ENCODE results near the gene SLCO4A1.

SLCO4A1 gene

DNA sequence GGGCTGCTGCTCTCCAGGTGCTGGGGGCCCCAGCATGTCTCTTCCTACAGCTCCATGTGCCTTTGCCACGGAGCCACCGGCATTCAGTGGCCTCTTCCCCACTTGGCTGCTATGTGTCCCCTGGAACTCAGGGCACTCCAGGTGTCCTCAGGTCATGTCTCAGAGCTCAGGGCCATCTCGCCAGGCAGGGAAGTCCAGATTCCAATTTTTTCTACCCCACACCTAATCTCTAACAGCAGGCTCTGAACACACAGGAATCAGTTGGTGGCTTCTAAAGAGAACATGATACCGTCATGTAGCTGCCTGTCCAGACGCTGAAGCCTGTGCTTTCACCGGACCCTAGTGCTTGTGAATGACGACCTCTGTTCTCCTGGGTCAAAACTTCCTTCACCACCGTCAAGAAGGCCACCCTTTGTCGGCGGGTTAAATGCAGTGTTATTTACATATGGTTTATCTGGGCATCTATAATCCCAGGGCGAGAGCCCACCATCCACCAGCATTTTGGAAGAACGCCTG, 4.2 kb upstream of the SLCO4A1 start:
- no peak for DNase-seq

DNA sequence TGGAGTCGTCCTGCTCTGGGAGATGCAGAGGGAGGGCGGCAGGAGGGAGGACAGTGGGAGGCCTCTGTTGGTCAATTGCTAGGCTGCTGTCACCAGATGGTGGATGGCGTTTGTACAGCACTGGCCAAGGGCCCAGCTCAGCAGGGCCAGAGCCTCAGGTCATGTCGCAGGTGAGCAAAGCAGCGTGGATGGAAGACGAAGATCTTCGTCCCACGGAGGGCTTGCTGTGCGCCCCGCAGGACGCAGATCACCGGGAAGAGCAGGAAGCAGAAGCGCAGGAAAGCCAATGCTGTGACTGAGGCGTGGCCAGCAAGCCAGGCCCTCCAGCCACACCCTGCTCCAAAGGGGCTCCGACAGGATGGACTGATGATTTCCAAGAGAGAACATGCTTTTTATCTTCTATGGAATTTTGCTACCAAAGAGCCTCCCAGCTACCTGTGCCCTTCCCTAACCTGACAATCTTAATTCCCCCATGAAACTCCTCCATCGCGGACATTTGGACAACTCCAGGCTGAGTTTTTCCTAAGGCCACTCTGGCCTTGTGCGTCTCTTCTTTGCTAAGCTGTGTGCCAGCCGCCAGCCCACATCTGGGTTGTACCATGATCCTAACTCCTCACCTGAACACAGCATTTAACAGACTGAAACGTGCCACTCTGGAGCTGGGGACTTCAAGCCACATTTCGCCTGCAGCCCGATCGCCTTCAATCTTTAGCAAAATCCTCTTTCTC, 3.5 kb upstream of the SLCO4A1 start:
- DNase-seq = no peak

DNA sequence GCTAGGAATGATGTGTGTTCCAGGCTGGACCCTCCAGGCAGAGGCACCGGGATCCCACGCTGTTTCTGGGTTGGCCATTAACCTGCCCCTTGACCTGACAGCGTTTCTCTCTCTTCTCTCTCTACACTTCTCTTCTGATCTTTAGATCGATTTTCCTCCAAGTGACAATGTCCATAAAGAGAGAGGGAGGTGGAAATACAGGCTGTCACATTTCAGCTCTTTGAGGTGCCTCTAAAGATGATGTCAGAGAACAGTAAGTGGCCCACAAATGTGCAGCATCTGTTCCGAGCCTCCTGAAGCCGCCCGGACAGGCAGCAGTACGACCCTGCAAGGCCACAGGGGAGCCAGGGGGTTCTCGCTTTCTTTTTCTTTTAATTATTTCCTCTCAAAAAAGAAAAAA, 2.5 kb upstream of the SLCO4A1 start:
- DNase-seq = no peak

DNA sequence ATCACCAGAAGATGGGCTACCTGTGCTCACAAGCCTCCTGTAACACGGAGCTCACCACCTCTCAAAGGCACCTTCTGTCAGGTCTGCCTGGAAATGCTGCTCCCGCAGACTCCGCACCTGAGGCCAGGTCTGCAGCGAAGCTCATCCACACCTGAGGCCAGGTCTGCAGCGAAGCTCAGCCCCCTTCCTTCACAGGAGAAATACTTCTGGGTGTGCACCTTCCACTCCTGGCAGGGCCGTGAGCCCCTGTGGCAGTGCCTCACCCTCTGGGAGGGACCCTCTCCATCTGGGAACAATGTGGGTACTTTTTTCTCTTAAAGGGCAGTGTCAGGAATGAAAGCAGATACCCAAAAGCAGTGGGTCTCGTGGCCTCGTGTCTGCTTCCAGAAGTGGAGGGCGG, 1.4 kb upstream of the SLCO4A1 start:
- DNase-seq = no peak

DNA sequence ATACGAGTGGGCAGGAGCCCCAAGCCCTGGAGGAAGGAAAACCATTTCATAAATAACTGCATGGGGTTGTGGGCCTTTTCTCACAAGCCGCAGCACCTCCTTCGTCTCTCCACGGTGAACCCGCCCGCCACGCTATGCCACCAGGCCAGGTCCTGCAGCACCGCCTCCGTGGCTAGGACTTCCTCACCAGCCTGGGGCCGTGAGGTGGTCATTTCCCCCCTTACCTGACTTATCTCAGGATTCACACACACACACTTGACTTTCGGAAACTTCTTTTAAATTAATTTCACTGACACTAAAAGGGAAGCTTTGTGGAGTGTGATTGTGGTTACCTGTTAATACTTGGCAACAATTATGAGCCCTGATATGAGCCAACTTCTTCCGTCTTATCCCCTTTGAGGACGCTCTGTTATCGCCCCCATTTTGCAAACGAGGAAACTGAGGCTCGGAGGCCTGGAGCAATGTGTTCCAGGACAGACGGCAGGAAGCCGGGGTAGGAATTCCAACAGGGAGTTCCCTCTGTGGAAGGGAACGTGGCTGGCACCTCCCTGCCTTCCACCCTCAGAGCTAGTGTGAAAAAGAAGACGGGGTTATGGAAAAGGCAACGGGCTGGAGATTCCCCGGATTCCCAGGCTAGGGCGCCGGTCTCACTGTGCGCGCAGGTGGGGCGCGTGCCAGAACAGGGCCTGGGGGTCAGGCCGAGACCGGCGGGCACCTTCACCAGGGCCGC, 817 bp upstream of the SLCO4A1 start:
- DNase-seq = peak; percentile 28

DNA sequence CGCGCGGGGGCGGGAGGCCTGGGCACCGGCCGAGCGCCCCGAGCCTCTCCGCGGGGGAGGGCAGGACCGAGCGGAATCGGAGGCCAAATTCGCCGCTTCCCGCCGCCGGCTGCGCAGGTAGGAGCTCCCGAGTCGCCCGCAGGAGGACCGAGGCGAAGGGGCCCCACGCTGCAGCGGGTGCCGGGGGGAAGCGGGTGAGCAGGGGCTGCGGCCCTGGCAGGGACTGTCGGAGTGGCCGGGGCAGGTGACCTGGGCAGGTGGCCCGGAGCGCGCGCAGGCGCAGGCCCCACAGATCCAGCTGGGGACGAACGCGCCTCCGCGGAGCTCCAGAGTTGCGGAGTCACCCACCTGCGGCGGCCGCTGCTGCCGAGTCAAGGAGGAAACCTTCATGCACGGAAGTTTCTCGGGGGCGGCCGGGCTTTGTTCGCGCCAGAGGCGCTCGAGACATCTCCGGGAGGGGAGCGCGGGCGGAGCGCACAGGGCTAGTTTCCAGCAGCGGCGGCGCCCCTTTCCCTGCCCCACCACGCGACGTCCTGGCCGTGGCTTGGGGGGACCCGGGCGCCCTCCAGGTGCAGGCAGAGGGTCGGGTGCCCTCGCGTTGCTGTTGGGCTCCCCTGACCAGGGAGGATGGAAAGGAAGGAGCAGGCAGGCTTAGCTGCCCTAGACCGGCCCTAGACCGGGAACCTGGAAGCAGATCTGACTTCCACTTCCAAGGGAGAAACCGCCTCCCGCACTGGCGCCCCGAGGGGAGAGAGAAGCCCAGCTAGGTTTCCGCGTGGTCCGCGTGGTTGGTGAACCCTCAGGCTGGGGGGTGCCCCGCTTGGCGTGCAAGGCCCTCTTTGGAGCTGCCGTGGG, 590 bp downstream of the SLCO4A1 start:
- DNase-seq = peak; percentile 74

DNA sequence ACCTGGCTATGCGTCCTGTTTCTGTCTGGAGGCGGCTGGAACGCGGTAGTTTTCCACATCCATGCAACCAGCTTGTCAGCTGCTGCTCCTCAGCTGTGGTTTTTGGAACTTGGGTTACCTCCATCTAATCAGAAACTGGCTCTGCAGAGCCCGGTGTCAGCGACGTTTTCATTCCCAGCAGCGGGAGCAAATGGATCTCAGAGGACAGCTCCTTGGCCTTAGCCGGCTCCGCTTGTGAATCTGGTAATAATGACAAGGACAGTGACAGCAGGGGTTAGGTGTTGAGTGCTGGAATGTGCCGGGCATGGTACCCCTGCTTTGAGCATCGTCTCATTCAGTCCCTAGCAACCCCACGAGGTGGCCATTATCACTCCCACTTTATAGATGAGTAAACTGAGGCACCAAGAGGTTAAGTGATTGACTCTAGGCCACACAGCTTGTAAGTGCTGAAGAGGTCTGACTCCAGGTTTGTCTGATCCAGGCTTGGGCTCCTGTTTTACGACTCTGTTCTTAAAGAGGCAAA, 1.3 kb downstream of the SLCO4A1 start:
- no peak for DNase-seq

DNA sequence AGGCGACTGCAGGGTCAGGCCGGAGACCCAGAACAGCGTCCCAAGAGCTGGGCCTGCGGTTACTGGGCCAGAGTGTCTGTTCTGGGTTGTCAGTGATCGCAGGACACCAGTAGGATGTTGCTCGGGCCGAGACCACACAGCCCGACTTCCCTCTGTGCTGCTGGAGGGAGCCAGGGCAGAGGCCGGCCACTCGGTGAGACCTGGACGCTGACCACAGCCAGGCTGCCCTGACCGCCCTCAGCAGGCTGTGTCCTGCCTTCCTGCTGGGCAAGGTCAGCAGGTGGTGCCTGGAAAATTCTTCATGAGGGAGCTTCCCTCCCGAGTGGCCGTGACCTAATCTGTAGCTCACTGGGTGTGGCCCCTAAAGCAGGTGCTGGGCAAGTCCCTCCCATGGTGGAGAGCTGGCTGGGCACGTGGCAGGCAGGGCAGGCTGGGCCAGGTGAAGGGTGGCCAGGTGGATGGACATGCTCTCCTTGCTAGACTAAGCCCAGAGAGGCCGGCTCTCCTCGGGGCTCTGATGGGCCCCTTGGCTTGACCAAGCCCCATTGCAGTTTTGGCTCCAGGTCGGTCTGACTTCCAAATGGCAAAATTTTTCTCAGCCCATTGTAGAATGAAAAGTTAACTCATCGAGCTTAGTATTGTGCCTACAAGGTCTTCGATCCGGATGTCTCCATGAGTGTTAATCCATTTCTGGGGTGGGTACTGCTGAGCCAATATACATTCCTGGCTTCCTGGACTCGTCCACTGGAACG, 1.9 kb downstream of the SLCO4A1 start:
- DNase-seq = no peak

DNA sequence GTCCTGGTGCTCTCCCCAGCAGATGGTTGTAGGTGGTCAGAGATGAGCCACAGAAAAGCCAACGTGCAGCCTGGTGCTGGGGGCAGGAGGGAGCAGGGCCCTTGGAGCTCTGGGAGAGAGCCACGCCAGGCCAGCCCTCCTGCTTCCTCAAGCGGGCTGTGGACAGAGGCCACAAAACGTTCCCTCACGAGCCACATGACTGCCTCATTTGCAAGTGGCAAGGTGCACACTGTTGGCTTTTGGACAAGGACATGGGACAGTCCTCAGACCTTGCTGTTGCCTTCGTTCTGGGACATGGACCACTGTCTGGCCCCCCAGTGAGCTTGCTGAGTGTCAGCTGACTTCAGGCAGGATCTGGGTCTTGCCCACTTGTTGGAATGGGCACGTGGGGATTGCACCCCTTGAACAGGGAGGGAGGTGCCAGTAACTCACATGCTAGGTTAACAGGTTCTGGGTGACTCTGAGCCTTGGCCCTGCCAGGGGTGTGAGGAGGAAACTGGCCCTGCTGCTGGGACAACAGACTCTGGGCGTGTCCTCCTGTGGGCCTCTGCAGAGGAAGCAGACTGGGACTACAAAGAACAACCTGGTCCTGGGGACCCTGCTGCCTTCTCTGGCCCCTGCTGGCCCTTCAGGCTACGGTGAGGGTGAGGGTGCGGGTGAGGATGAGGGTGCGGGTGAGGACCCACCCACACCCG, 2.6 kb downstream of the SLCO4A1 start:
- no peak for DNase-seq

DNA sequence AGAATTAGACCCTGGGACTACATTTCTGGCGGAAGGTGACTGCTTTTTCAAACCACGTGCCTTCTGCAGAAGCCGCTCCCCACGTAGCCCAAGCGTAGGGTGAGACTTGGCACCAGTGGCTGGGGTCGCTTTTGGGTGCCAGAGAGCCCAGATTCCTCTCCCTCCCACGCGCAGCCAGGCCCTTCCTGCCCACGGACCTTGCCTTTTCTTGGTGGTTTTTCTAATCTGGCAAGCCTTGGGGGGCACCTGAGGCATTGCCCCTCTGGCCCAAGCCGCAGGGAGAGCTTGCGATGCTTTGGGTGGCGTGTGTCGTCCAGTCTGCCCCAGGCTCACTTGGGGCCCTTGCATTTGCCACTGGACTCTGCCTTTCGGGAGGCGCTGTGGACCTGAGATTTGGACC, 3.3 kb downstream of the SLCO4A1 start:
- no peak for DNase-seq

DNA sequence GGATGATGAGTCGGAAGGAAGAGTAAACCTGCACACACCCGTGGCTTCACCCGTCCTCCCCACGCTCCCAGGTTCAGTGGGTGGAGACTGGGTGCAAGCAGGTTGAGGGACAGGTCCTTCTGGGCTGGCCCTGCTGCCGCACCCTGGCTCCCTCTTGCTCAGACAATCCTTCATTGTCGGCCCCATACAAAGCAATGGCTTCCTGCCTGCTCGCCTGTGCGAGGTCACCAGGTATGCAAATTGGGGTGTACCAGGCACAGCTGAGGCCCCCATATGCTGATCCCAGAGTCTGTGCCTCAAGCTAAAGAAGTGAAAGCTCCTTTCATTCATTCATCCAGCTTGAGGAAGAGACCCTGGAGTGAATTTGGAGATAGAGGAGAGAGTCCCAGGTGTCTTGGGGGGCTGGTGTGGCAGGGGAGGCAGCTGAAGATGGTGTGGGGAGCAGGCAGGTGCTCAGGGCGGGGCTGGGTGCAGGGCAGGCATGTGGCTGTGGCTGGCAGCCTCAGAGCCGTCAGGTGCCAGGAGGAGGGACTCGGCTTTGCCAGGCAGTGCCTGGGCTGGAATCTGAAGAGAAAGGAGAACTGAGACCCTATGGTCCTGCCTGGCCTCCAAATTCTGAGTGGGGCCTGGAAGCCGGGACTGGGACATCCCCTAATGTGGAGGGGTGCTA, 4.7 kb downstream of the SLCO4A1 start:
- DNase-seq = no peak

DNA sequence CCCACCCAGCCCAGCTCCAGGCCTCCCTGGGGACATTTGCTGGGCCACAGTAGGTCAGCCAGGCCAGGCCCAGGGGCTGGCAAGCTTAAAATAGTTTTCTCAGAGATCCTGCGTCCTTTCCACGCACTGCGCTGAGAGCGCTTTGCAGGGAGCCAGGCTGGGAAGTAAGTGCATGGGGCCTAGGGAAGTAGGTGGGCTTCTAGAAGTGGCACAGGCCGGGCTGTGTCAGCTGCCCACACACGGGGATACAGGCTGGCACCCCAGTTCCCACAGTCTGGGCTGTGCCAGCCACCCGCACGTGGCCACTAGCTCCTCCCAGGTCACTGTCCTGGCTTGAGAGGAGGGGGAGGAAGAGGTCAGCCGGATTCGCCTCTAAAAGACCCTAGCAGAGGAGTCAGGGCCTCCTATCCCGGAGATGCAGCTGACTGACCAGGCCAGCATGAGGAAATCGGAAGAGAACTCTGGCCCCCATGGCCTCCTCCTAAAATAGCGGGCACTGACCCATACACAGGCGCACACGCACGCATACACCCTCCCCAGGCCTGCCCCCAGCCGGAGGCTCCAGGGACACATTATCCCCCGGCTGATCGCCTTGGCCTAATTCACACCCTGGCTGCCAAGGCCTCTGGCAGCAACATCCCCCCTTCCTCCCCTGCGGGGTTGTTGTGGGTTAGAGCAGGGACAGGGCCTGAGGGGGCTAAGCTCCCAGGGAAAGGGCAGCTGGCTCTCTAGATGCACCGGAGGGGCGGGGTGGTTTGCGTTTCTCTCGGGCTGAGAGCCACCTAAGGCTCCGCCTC, 5.4 kb downstream of the SLCO4A1 start:
- DNase-seq = no peak

DNA sequence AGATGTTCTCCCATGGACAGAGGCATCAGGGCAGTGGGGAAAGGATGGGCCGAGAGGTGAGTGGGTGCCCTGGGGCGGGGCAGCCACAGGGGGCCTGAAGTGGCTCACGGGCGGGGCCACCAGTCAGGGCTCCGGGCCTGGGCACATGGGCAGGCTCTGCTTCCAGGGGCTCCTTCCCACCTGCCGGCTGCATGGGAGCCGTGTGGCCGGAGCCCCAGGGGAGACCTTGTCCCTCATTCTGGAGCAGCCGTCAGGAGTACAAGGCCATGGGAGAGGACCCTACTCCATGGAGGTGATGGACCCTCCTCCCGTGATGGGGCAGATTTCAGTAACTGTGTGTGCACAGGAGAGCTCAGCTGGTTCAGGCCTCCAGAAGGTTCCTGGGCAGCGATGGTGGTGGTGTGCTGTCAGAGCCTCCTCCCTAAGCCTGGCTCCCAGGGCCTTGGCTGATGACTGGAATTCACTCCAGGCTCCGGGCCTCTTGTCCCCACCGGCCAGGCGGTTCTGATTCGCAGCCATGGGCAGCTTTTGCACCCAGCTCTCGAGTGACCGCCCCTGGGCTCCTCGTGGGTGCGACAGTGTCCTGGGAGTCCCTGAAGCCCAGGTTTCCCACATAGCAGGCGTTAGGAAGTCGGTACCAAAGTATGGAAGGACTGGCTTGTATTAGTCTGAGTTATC, 6.2 kb downstream of the SLCO4A1 start:
- DNase-seq = no peak

DNA sequence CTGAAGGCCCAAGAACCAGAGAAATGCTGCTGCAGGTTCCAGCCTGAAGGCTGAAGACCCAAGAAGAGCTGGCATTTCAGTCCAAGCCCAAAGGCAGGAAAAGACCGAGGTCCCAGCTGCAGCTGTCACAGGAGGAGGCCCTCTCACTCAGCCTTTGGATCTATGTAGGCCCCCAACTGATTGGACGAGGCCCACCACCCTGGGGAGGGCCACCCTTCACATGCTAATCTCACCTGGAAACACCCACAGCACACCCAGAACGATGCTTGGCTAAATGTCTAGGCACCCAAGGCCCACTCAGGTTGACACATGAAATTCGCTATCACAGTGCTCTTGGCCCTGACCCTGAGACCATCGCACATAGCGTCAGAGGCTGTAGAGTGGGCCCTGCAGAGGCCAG, 6.8 kb downstream of the SLCO4A1 start:
- DNase-seq = no peak

DNA sequence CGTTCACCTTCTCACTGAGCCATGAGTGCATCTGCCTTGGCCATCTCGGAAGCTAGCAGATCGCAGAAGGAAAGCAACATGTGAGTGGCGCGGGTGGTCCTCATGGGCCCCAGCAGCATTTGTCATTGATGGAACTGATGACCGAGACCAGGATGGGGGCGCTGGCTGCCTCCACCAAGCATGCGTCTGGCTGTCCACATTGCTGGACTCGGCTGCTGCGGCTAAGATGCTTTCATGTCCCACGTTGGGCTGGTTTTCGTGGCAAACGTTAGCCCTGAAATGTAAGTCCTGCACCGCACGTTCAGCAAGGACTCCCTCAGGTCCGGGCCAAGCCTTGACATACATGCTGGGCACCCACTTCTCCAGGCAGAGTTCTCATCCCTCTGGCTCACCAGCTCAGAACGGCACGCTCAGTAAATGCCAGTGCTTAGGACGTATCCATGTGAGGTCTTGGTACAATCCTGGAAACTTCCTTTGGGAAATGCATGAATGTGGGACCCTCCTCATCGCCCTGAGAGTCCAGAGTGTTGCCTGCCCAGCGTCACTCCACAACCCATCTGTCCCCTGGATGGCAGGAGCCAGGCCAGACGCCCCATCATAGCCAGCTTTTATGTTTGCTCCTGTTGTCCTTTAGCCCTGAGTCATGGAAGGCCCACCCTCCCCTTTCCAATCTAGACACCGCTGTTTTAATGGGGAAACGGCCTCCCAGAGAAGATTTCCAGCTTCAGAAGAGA, 8.4 kb downstream of the SLCO4A1 start:
- no peak for DNase-seq

DNA sequence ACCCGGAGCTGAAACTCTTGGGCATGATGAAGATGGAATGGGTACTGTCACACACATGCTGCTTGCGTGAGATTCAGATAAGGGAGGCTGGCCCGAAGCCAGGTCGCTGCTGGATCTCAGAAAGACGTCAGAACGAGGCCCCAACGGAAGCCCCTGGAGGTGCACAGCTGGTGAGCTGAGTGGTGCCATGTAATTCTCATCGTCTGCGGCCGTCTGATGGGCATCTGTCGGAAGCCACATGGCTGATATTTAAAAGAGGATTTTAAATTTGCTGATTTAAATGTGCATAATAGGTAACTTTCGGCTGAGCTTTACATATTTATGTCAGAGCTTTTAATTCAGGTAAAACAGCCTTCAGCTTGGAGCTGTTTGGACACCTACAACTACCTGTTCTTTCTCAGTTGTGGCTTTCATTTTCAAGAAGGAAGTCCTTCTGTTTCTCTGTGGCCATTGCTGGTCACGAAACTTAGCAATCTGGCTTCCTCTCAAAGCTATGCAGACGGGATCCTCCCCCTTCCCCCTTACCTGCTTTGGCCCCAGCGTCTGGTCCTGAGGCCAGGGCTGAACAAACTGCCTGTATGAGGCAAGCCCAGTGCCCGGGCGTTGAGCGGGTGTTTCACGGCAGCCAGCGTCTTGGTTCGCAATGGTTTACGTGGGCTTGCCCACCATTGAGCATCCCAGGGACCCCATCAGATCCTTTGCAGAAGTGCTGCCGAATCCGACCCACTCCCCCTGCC, 9.2 kb downstream of the SLCO4A1 start:
- DNase-seq = peak; percentile 84

DNA sequence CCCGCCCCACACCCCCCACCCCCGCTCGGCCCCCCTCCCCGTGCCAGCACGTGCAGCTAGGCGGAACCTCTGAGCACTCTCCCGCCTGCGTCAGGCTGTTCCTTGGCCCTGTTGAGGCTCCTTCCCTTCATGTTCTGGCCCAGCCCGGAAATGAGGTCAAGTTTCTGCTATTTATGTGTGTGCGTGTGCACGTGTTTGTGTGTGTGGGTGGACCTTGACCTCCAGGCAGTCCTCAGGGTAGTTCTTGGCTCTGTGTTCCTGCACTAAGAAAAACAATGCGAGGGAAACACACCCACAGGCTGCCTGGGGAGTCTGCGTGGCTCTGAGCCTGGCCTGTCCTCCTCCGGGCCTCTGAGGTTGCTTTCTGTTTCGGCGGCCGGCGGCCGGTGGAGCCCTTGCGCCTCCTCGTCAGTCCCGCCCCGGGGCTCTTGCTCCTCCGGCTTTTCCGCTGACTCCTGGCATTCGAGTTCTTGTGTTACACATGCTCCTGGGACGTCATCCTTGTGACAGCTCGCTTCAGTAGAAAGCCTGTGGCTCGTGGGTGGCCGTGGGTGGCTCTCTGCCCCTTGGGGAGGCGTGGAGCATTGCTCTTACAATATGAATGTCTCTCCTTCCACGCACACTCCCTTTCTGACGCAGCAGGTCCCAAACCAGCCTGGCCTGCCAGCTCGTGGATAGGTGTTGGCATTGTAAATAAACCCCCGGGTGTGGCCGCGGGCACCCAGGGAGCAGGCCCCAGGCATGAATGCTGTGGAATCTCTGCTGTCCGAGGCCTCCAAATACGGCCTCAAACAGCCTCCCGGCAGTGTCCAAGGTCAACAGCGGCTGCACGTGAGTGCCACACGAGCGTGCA, 10.0 kb downstream of the SLCO4A1 start:
- DNase-seq = peak; percentile 72

All from activated CD4-positive, alpha-beta T cell treated with anti-CD3 and anti-CD28 coated beads for 48 hours (primary cell).